ENCODE measurements around the gene PLEKHA1.

PLEKHA1 gene

DNA sequence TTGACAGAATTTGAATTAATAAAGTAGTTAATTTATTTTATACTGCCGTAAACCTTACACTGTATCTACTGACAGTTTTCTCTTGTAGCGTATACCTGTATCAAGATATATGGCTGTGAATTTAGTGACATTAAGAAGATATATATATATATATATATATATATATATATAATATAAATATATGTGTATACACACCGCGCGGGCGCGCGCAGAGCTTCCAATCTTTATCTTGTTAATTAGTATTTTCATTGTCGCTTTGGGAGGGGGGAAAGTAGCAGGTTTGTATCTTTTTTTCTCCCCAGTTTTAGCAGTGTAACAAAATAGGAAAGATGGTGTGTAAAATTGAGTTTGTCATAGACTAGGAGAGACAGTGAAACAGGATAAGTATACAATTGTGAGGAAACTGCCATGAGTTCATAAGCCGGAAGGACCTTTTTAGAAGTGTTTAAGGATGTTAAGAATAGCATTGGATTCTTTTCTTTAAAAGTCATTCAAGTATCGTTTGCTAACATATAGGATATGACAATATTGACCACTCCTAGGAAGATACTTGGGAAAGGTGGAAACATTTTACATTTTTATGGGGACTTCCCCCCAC, 2.0 kb downstream of the PLEKHA1 start:
- H3K79me2 ChIP-seq (ENCODE audit: control insufficient read depth, insufficient read depth, low read length, unreplicated experiment) = peaks cover 44% of the 10 kb centered on the region

GRCh38 chr10:122379041-122379440, 4.5 kb downstream of the PLEKHA1 start:
- Histone ChIP-seq H3K36me3 (ENCODE audit: insufficient read depth, low read length) (0 out of 2 replicates have a peak, but pooled peaks cover 3% of the 10 kb centered on the region), H3K4me3 (ENCODE audit: low read depth, low read length) (no peak overlapping the region), H3K79me2 (ENCODE audit: control insufficient read depth, insufficient read depth, low read length, unreplicated experiment) (peaks cover 50% of the 10 kb centered on the region), H3K27me3 (ENCODE audit: insufficient read depth, low read length) (no peaks in the 10 kb centered on the region), H3K27ac (ENCODE audit: low read depth, low read length) (no peak overlapping the region), H3K4me1 (ENCODE audit: control insufficient read depth, insufficient read depth, low read length, unreplicated experiment) (no peaks in the 10 kb centered on the region), H2AFZ (ENCODE audit: low read length, unreplicated experiment) (no peak overlapping the region)

More for the DNA sequence above, 2.0 kb downstream of the PLEKHA1 start:
- Histone ChIP-seq H3K36me3 (ENCODE audit: insufficient read depth, low read length) (0 out of 2 replicates have a peak, but pooled peaks cover 3% of the 10 kb centered on the region), H3K4me3 (ENCODE audit: low read depth, low read length) (peak overlapping the region; percentile 99), H3K27me3 (ENCODE audit: insufficient read depth, low read length) (no peaks in the 10 kb centered on the region), H3K4me1 (ENCODE audit: control insufficient read depth, insufficient read depth, low read length, unreplicated experiment) (peaks cover 3% of the 10 kb centered on the region), H2AFZ (ENCODE audit: low read length, unreplicated experiment) (no peak overlapping the region), H3K27ac (ENCODE audit: low read depth, low read length) (no peak overlapping the region)

DNA sequence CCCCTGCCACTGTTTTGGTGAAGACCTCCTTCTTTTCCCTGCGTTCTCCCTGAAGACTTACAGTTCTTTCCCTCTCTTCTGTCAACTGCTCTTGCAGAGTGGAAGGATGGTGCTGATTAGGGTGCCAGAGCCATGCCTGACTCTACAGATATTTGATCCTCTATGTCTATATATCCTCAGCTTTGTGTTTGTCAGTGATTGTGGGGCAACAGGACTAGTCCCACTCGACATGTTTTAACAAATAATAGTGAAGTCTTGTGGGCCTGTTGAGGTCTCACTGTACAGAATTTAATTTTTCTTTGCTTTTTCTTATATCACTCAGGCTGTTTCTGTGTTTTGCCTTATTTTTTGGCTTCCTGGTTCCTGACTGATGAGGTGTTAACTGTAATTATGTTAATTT, 5.0 kb downstream of the PLEKHA1 start:
- Histone ChIP-seq H3K4me3 (ENCODE audit: low read depth, low read length) (no peak overlapping the region), H3K36me3 (ENCODE audit: insufficient read depth, low read length) (0 out of 2 replicates have a peak, but pooled peaks cover 3% of the 10 kb centered on the region), H3K4me1 (ENCODE audit: control insufficient read depth, insufficient read depth, low read length, unreplicated experiment) (no peaks in the 10 kb centered on the region), H2AFZ (ENCODE audit: low read length, unreplicated experiment) (no peak overlapping the region), H3K79me2 (ENCODE audit: control insufficient read depth, insufficient read depth, low read length, unreplicated experiment) (peaks cover 51% of the 10 kb centered on the region), H3K27ac (ENCODE audit: low read depth, low read length) (no peak overlapping the region), H3K27me3 (ENCODE audit: insufficient read depth, low read length) (no peaks in the 10 kb centered on the region)

- Histone ChIP-seq H3K36me3 (ENCODE audit: insufficient read depth, low read length) (0 out of 2 replicates have a peak, but pooled peaks cover 3% of the 10 kb centered on the region), H3K27me3 (ENCODE audit: insufficient read depth, low read length) (no peaks in the 10 kb centered on the region), H3K4me1 (ENCODE audit: control insufficient read depth, insufficient read depth, low read length, unreplicated experiment) (no peaks in the 10 kb centered on the region), H3K4me3 (ENCODE audit: low read depth, low read length) (no peak overlapping the region), H2AFZ (ENCODE audit: low read length, unreplicated experiment) (no peak overlapping the region), H3K27ac (ENCODE audit: low read depth, low read length) (no peak overlapping the region), H3K79me2 (ENCODE audit: control insufficient read depth, insufficient read depth, low read length, unreplicated experiment) (peaks cover 47% of the 10 kb centered on the region)
Observed at GRCh38 chr10:122380703-122381102, 6.2 kb downstream of the PLEKHA1 start.

- H3K27me3 ChIP-seq (ENCODE audit: insufficient read depth, low read length) = no peaks in the 10 kb centered on the region
- H3K4me1 ChIP-seq (ENCODE audit: control insufficient read depth, insufficient read depth, low read length, unreplicated experiment) = no peaks in the 10 kb centered on the region
- H3K4me3 ChIP-seq (ENCODE audit: low read depth, low read length) = no peak overlapping the region
- H2AFZ ChIP-seq (ENCODE audit: low read length, unreplicated experiment) = no peak overlapping the region
- H3K27ac ChIP-seq (ENCODE audit: low read depth, low read length) = no peak overlapping the region
- H3K36me3 ChIP-seq (ENCODE audit: insufficient read depth, low read length) = 0 out of 2 replicates have a peak, but pooled peaks cover 3% of the 10 kb centered on the region
- peaks cover 49% of the 10 kb centered on the region for H3K79me2 ChIP-seq (ENCODE audit: control insufficient read depth, insufficient read depth, low read length, unreplicated experiment)
Observed at GRCh38 chr10:122381680-122382079, 7.2 kb downstream of the PLEKHA1 start.

- Histone ChIP-seq H3K4me3 (ENCODE audit: low read depth, low read length) (no peak overlapping the region), H2AFZ (ENCODE audit: low read length, unreplicated experiment) (no peak overlapping the region), H3K4me1 (ENCODE audit: control insufficient read depth, insufficient read depth, low read length, unreplicated experiment) (no peaks in the 10 kb centered on the region), H3K27me3 (ENCODE audit: insufficient read depth, low read length) (no peaks in the 10 kb centered on the region), H3K27ac (ENCODE audit: low read depth, low read length) (no peak overlapping the region), H3K36me3 (ENCODE audit: insufficient read depth, low read length) (no peaks in the 10 kb centered on the region), H3K79me2 (ENCODE audit: control insufficient read depth, insufficient read depth, low read length, unreplicated experiment) (peaks cover 49% of the 10 kb centered on the region)
Observed at GRCh38 chr10:122386514-122386913, 12.0 kb downstream of the PLEKHA1 start.

DNA sequence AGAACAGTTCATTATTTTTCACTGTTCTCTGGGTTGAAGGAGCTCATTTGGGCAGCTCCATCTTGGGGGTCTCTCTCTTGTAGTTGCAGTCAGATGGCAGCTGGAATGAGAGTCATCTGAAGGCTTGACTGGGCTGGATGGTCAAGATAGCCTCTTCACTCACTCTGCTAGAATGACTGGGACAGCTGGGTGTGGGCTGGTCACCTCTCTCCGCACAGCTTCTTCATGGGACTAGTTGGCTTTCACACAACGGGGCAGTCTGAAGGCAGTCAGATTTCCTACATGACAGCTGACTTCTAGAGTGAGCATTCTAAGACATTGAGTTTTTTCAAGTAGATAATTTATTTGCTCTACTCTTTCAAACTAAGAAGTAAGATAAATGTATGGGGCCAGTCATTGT, 13.1 kb downstream of the PLEKHA1 start:
- no peak overlapping the region for H3K4me3 ChIP-seq (ENCODE audit: low read depth, low read length)
- H3K27ac ChIP-seq (ENCODE audit: low read depth, low read length) = no peak overlapping the region
- no peak overlapping the region for H2AFZ ChIP-seq (ENCODE audit: low read length, unreplicated experiment)
- no peaks in the 10 kb centered on the region for H3K36me3 ChIP-seq (ENCODE audit: insufficient read depth, low read length)
- H3K27me3 ChIP-seq (ENCODE audit: insufficient read depth, low read length) = no peaks in the 10 kb centered on the region
- no peaks in the 10 kb centered on the region for H3K4me1 ChIP-seq (ENCODE audit: control insufficient read depth, insufficient read depth, low read length, unreplicated experiment)
- peaks cover 52% of the 10 kb centered on the region for H3K79me2 ChIP-seq (ENCODE audit: control insufficient read depth, insufficient read depth, low read length, unreplicated experiment)

DNA sequence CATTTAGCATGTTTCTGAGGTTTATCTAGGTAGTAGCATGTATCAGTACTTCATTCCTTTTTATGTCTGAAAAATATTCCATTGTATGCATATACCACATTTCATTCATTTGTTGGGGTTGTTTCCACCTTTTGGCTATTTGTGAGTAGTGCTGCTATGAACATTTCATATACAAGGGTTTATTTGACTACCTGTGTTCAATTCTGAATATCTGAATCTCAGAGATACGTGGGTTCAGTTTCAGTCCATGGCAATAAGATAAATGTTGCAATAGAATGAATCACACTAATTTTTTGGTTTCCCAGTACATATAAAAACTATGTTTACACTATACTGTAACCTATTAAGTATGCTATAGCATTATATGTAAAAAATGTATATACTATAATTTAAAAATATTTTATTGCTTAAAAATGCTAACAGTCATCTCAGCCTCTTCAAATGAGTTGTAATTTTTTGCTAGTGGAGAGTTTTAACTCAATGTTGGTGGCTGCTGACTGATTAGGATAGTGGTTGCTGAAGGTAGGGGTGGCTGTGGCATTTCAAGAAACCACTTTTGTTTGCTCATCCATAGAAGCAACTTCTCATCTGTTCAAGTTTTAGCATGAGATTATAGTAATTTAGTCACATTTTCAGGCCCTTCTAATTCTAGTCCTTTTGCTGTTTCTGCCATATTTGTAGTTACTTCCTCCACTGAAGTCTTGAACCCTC, 13.9 kb downstream of the PLEKHA1 start:
- no peak overlapping the region for H3K27ac ChIP-seq (ENCODE audit: low read depth, low read length)
- no peak overlapping the region for H3K4me3 ChIP-seq (ENCODE audit: low read depth, low read length)
- no peak overlapping the region for H2AFZ ChIP-seq (ENCODE audit: low read length, unreplicated experiment)
- H3K36me3 ChIP-seq (ENCODE audit: insufficient read depth, low read length) = no peaks in the 10 kb centered on the region
- no peaks in the 10 kb centered on the region for H3K4me1 ChIP-seq (ENCODE audit: control insufficient read depth, insufficient read depth, low read length, unreplicated experiment)
- H3K27me3 ChIP-seq (ENCODE audit: insufficient read depth, low read length) = no peaks in the 10 kb centered on the region
- H3K79me2 ChIP-seq (ENCODE audit: control insufficient read depth, insufficient read depth, low read length, unreplicated experiment) = peaks cover 52% of the 10 kb centered on the region

GRCh38 chr10:122390271-122390670, 15.8 kb downstream of the PLEKHA1 start:
- Histone ChIP-seq H3K4me3 (ENCODE audit: low read depth, low read length) (no peak overlapping the region), H3K27ac (ENCODE audit: low read depth, low read length) (no peak overlapping the region), H3K4me1 (ENCODE audit: control insufficient read depth, insufficient read depth, low read length, unreplicated experiment) (no peaks in the 10 kb centered on the region), H2AFZ (ENCODE audit: low read length, unreplicated experiment) (no peak overlapping the region), H3K79me2 (ENCODE audit: control insufficient read depth, insufficient read depth, low read length, unreplicated experiment) (peaks cover 47% of the 10 kb centered on the region), H3K36me3 (ENCODE audit: insufficient read depth, low read length) (peaks cover 5% of the 10 kb centered on the region; the same call in 1 of the 2 replicates), H3K27me3 (ENCODE audit: insufficient read depth, low read length) (no peaks in the 10 kb centered on the region)

- no peaks in the 10 kb centered on the region for H3K4me1 ChIP-seq (ENCODE audit: control insufficient read depth, insufficient read depth, low read length, unreplicated experiment)
- no peak overlapping the region for H2AFZ ChIP-seq (ENCODE audit: low read length, unreplicated experiment)
- H3K27ac ChIP-seq (ENCODE audit: low read depth, low read length) = no peak overlapping the region
- peaks cover 9% of the 10 kb centered on the region; the same call in 1 of the 2 replicates for H3K36me3 ChIP-seq (ENCODE audit: insufficient read depth, low read length)
- H3K4me3 ChIP-seq (ENCODE audit: low read depth, low read length) = no peak overlapping the region
- H3K79me2 ChIP-seq (ENCODE audit: control insufficient read depth, insufficient read depth, low read length, unreplicated experiment) = peaks cover 45% of the 10 kb centered on the region
- no peaks in the 10 kb centered on the region for H3K27me3 ChIP-seq (ENCODE audit: insufficient read depth, low read length)
Observed at GRCh38 chr10:122390679-122391078, 16.2 kb downstream of the PLEKHA1 start.

GRCh38 chr10:122391875-122392274, 17.4 kb downstream of the PLEKHA1 start:
- H3K27ac ChIP-seq (ENCODE audit: low read depth, low read length) = no peak overlapping the region
- no peaks in the 10 kb centered on the region for H3K4me1 ChIP-seq (ENCODE audit: control insufficient read depth, insufficient read depth, low read length, unreplicated experiment)
- H2AFZ ChIP-seq (ENCODE audit: low read length, unreplicated experiment) = no peak overlapping the region
- H3K4me3 ChIP-seq (ENCODE audit: low read depth, low read length) = no peak overlapping the region
- H3K79me2 ChIP-seq (ENCODE audit: control insufficient read depth, insufficient read depth, low read length, unreplicated experiment) = peaks cover 33% of the 10 kb centered on the region
- no peaks in the 10 kb centered on the region for H3K27me3 ChIP-seq (ENCODE audit: insufficient read depth, low read length)
- H3K36me3 ChIP-seq (ENCODE audit: insufficient read depth, low read length) = peaks cover 13% of the 10 kb centered on the region; the same call in 1 of the 2 replicates
